Measurements from ENCODE around the gene GRIK5. TPM values are rescaled to one million over a fixed set of nuclear protein-coding genes. Genes with fewer than 3 reads are reported as not detected.

The GRIK5 gene
- total and polyA plus RNA-seq, 2 donors (not counting 3 experiments of a cell fraction or from before 2014, with no cell fraction given) = 0.80 to 2.2 TPM

GRCh38 chr19:42075616-42076379, 5.8 kb upstream of the GRIK5 start, which contains the start of gene ZNF574:
ZNF574 (plus strand) TSS chr19:42076166; CDS start chr19:42078607, 2,441 bp downstream.
- Histone ChIP-seq H3K4me1 (ENCODE audit: control insufficient read depth, extremely low read depth, insufficient read depth, low read length) (peaks cover 16% of the 10 kb centered on the region), H3K4me3 (replicated peaks in 1 of 3; ENCODE audit: insufficient read depth in 1 of 3, low read depth in 1 of 3, low read length in 3 of 3) (peak within 1 kb of the TSS; percentile 89 to 92 (median 90)), H3K27me3 (ENCODE audit: control insufficient read depth in 2 of 2, insufficient read depth in 2 of 2, low read length in 2 of 2) (peaks cover 2% of the 10 kb centered on the region in 2 experiments), H3K4me2 (ENCODE audit: insufficient read depth, low read length) (peak within 1 kb of the TSS; percentile 93), H3K36me3 (ENCODE audit: control insufficient read depth in 2 of 2, extremely low read depth in 1 of 2, insufficient read depth in 2 of 2, low read length in 2 of 2) (peaks cover 6 to 24% of the 10 kb centered on the region in 2 experiments), H2AFZ (ENCODE audit: low read depth, low read length) (peak within 1 kb of the TSS; percentile 60), H3K9me1 (replicated peaks; ENCODE audit: control insufficient read depth, extremely low read depth, insufficient read depth, low read length) (no peaks in the 10 kb centered on the region), H4K20me1 (replicated peaks; ENCODE audit: control insufficient read depth, extremely low read depth, insufficient read depth, low read length) (no peaks in the 10 kb centered on the region), H3K27ac (ENCODE audit: insufficient read depth, low read depth, low read length) (peak within 1 kb of the TSS; percentile 85), H3K79me2 (ENCODE audit: control insufficient read depth, insufficient read depth, low read length) (peaks cover 38% of the 10 kb centered on the region), H3K9ac (replicated peaks; ENCODE audit: extremely low read depth, insufficient read depth, low read length) (peak within 1 kb of the TSS; percentile 95), H3K9me3 (replicated peaks; ENCODE audit: control insufficient read depth, insufficient read depth, low read length) (no peaks in the 10 kb centered on the region)
- peak; percentile 100 for DNase-seq (ENCODE audit: low read depth, low spot score)
- TF ChIP-seq MYC (IDR thresholded peaks at IDR 0.05; ENCODE audit: low read depth, low read length) = peak; percentile 12
- TF ChIP-seq POLR2AphosphoS5 (IDR thresholded peaks at IDR 0.05; ENCODE audit: insufficient read depth, low read depth, low read length) = peak; percentile 25
- no peak for TF ChIP-seq POLR2A (IDR thresholded peaks at IDR 0.05; ENCODE audit: low read depth, low read length)
- intact Hi-C loops (cut with micrococcal nuclease) (loop anchor here (1.0 kb wide), 3 partner anchors 17 to 250 kb away; partner anchors contain the start of genes MEGF8 and RABAC1), dilution Hi-C loops (cut with MboI; ENCODE audit: extremely low pct_ligation_motif_present, low sequenced_read_pairs) (no loop called here)
- ChIA-PET CTCF (interaction anchor here (0.6 to 1.0 kb wide), 2 partner anchors 10 to 41 kb away, joined by 3 to 5 read pairs; no protein-coding TSS in a partner anchor), POLR2A (interaction anchor here (0.5 to 1.0 kb wide), 2 partner anchors 115 to 215 kb away, joined by 4 to 5 read pairs; partner anchors contain the start of gene RPS19)
- no TSS peak for BruUV-seq (replicated peaks)
- FAIRE-seq = peak; percentile 99

GRCh38 chr19:42075364-42075615, 5.3 kb upstream of the GRIK5 start:
- TSS peak; percentile 38 for BruUV-seq (replicated peaks)
- dilution Hi-C loops (cut with MboI; ENCODE audit: extremely low pct_ligation_motif_present, low sequenced_read_pairs) = no loop called here
- H3K9me3 ChIP-seq (replicated peaks; ENCODE audit: control insufficient read depth, insufficient read depth, low read length) = no peaks in the 10 kb centered on the region
- peak overlapping the region; percentile 47 to 79 (median 49) for H3K4me3 ChIP-seq (replicated peaks in 1 of 3; ENCODE audit: insufficient read depth in 1 of 3, low read depth in 1 of 3, low read length in 3 of 3)
- H3K4me1 ChIP-seq (ENCODE audit: control insufficient read depth, extremely low read depth, insufficient read depth, low read length) = peaks cover 16% of the 10 kb centered on the region
- H4K20me1 ChIP-seq (replicated peaks; ENCODE audit: control insufficient read depth, extremely low read depth, insufficient read depth, low read length) = no peaks in the 10 kb centered on the region
- peak overlapping the region; percentile 95 for H3K9ac ChIP-seq (replicated peaks; ENCODE audit: extremely low read depth, insufficient read depth, low read length)
- peaks cover 3 to 19% of the 10 kb centered on the region in 2 experiments for H3K36me3 ChIP-seq (ENCODE audit: control insufficient read depth in 2 of 2, extremely low read depth in 1 of 2, insufficient read depth in 2 of 2, low read length in 2 of 2)
- TF ChIP-seq JUN (IDR thresholded peaks at IDR 0.05; ENCODE audit: borderline replicate concordance, insufficient read depth, insufficient read length, low read depth) = no peak
- no peak for TF ChIP-seq FOS (IDR thresholded peaks at IDR 0.05; ENCODE audit: borderline replicate concordance, insufficient read depth, low read length)
- no peak for TF ChIP-seq POLR2AphosphoS5 (IDR thresholded peaks at IDR 0.05; ENCODE audit: insufficient read depth, low read depth, low read length)
- TF ChIP-seq POLR2A (IDR thresholded peaks at IDR 0.05; ENCODE audit: low read depth, low read length) = peak; percentile 77
- H3K27me3 ChIP-seq (ENCODE audit: control insufficient read depth in 2 of 2, insufficient read depth in 2 of 2, low read length in 2 of 2) = peaks cover 7% of the 10 kb centered on the region in 2 experiments
- H3K4me2 ChIP-seq (ENCODE audit: insufficient read depth, low read length) = peak overlapping the region; percentile 82
- H3K9me1 ChIP-seq (replicated peaks; ENCODE audit: control insufficient read depth, extremely low read depth, insufficient read depth, low read length) = no peaks in the 10 kb centered on the region
- peaks cover 37% of the 10 kb centered on the region for H3K79me2 ChIP-seq (ENCODE audit: control insufficient read depth, insufficient read depth, low read length)
- intact Hi-C loops (cut with micrococcal nuclease) = loop anchor here (1.0 kb wide), 1 partner anchor 116 kb away; the partner anchor contains the start of gene RABAC1
- ChIA-PET POLR2A (no interaction called here), CTCF (no interaction called here)
- no peak for FAIRE-seq
- H3K27ac ChIP-seq (ENCODE audit: insufficient read depth, low read depth, low read length) = peak overlapping the region; percentile 85
- no peak for DNase-seq (ENCODE audit: low read depth, low spot score)
- H2AFZ ChIP-seq (ENCODE audit: low read depth, low read length) = peak overlapping the region; percentile 60

Data from endothelial cell of umbilical vein (primary cell).